GM23248 (cell line): ENCODE data around the gene ERBB4.

Experiments used
- EZH2 ChIP-seq: fragments of 200-600 bp; sonication (generic); IDR thresholded peaks from 2 replicates; pipeline ENCODE4 v1.6.1; 2018; ENCODE audit warnings: antibody characterized with exemption, mild to moderate bottlenecking; ENCODE audit not compliant: insufficient read depth, poor library complexity, severe bottlenecking
- EZH2phosphoT487 ChIP-seq: fragments of 200-600 bp; sonication (generic); IDR thresholded peaks from 2 replicates; pipeline ENCODE4 v1.6.1; 2018; ENCODE audit warnings: antibody characterized with exemption, moderate library complexity, mild to moderate bottlenecking, low read depth; ENCODE audit not compliant: insufficient read depth

DNA sequence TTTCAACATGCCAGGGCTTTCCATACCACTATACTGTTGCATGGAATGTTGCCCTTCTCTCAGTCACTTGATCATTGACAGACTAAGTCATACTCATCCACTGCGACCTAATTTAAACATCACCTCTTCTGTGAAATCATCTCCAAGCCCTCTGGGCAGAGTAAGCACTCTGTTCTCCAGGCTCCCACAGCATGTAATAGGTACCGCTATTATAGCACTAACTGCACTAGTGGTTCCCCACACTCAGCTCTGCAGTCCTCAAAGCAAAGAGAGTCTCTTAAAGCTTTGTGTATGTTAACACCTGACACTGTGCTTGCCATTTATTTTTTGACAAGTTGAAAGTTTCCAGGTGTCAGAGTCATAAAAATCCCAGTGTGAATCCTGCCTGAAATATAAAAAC is 947.2 kb downstream of the ERBB4 start:
- TF ChIP-seq EZH2 = no peak
- TF ChIP-seq EZH2phosphoT487 = no peak
